IPS-18c (cell line): ENCODE measurements around the gene MROH2B.

Experiments used
- H3K4me3 ChIP-seq: 2 replicates; pipeline ENCODE4 v1.7.0; 2013; ENCODE audit warnings: low read depth, mild to moderate bottlenecking, low read length, moderate library complexity; ENCODE audit not compliant: insufficient read depth
- H3K9me3 ChIP-seq: one replicate; pipeline ENCODE4 v1.6.1; 2013; ENCODE audit warnings: mild to moderate bottlenecking, low read length, moderate library complexity; ENCODE audit not compliant: control insufficient read depth, insufficient read depth

The MROH2B gene

DNA sequence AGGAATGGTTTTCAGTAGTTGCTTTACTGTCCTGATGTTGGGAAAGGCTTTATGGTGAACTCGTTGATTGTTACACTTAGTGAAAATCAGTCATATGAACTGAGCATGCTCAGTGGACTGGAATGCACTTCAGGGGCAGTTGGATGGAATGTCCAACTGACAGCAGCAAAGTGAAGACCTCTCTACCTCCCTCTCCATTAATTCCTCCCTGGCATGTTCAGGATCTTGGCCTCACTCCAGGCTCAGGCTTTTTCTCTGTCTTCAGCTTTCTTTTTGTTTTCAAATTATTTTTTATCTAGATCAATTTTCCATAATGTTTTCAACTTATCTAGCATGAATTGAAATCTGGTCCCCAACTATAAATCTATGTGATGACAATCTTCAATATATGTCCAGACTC lies at the start of gene MROH2B:
Gene MROH2B (minus strand): TSS at position 101 of the 400 bp plus-strand sequence. CDS start 490 bp downstream, outside the sequence.
- Histone ChIP-seq H3K9me3 (no peaks in the 10 kb centered on the region), H3K4me3 (no peak within 1 kb of the TSS)

DNA sequence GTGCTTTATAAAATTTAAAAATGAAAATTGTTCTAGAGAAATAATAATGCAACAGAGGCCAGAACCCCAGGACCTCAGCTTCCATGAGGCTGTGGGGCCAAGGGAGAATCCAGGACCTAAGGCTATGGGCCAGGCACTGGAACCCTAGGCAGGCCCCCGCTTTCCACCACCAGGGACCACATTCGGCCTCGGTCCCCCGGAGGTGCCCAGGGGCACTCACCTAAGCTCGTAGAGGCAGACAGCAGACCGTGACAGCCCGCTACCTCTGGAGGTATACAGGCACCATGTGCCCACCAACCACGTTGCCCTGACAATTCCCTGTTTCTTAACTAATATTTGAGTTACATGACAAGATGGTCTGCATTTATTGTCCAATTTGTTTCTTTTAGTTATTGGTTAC lies 49.5 kb upstream of the MROH2B start:
- peaks cover 4% of the 10 kb centered on the region for H3K9me3 ChIP-seq

DNA sequence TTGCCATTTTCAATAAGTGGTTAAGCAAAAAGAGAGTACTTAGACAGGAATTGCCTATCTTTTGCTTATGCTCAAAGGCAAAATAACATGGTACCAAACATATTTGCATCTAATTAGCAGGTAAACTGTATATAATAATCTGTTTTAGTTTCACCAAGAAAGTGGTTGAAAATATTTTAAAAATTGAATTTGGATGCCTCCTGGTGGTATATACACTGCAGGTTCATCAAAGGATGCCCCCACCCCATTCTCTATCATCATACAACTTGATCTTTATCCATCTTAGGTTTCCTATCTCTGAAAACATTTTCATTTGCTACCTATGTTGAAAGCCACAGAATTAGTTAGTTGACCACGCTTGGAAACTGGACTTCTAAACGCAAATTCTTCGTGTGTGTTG lies 47.0 kb upstream of the MROH2B start:
- no peak overlapping the region for H3K4me3 ChIP-seq

More for the DNA sequence above, 49.5 kb upstream of the MROH2B start:
- no peak overlapping the region for H3K4me3 ChIP-seq

DNA sequence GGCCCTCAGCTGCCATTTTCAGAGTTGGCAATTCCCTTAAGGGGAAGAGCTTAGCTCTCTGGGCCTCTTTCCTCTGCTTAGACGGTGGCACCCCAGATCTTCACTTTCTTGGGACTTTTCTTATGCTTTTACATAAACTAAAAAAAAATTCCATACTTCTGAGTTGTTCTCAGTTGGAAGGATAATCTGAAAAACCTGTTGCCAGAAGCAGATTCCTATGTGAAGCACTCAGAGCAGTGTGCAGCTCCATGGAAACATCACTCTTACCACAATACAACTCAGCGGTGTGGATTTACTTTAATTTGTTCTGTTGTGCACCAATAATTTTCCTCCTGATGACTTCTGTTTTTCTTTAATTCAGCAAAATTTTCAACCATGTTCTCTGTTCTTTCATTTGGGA lies 44.1 kb upstream of the MROH2B start:
- Histone ChIP-seq H3K4me3 (no peak overlapping the region), H3K9me3 (no peaks in the 10 kb centered on the region)

More for the DNA sequence above, 47.0 kb upstream of the MROH2B start:
- H3K9me3 ChIP-seq = peaks cover 4% of the 10 kb centered on the region

DNA sequence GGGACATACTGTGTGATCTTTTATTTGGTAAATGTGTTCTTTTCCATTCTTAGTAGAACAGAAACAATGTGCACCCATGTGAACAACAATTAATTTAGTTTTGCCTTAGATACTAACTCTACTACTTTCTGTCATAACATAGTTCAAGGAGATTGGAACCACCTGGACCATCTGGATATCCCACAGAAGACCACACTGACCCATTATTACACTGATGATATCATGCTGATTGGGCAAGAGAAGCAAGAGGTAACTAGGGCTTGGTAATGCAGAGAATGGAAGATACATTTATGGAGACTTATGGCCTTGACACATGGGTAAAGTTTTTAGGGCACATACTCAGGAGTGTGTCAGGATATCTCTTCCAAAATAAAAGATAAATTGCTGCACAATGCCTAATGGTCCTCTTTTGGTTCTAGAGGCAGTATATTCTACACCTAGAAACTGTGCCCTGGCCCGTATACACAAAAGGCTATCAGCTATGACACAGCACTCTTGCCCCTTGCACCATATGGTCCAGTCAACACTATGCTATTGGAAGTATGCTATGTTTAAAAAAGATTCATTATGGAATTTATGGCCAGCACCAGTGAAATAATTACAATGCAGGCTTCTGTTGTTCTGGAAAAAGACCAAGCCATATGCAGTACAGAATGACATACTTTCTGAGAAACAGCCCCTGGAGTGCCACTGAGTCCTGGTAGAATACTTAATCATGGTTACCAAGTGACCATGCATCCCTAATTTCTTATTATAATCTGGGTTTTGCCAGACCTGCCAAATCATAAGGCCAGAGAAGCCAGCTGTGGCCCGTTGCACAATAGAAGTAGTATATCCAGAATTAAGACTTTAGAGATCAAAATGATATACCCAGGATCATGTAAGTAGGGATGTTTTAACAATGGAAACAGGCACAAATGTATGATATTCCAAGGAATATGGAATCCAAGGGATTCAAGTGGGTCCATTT lies 41.6 kb upstream of the MROH2B start:
- Histone ChIP-seq H3K4me3 (no peak overlapping the region), H3K9me3 (no peaks in the 10 kb centered on the region)

DNA sequence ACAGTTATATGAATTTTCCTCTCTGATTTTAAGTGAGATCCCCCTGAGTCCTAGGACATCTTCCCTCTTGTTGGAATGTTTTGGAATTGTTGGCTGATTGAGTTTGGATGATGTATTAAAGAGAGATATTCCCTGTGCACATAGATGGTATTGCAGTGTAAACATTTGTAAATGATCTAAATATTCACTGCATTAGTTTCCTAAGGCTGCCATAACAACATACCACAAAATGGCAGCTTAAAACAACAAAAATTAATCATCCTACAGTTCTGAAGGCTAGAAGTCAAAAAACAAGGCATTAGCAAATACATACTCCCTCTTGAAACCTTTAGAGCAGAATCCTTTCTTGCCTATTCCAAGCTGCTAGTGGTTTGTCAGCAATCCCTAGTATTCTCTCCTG lies 38.0 kb upstream of the MROH2B start:
- Histone ChIP-seq H3K4me3 (no peak overlapping the region), H3K9me3 (no peaks in the 10 kb centered on the region)

DNA sequence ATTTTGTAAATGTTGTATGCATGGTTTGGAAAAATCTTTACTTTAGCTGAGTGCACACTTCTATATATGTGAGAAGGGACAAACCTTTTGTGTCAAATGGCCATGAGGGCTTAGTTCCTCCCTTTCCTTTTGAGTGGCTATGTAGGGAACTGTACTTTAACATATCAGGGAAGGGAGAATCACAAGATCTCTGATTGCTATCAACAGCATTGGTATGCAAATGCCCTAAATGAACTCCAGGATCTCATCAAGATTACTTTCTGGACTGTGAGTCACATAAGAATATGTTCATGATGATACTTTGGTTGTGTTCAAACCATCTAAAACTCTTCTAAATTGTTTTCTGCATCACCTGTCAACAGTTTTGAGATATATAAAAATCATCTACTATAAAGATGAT lies 31.2 kb upstream of the MROH2B start:
- no peaks in the 10 kb centered on the region for H3K9me3 ChIP-seq

DNA sequence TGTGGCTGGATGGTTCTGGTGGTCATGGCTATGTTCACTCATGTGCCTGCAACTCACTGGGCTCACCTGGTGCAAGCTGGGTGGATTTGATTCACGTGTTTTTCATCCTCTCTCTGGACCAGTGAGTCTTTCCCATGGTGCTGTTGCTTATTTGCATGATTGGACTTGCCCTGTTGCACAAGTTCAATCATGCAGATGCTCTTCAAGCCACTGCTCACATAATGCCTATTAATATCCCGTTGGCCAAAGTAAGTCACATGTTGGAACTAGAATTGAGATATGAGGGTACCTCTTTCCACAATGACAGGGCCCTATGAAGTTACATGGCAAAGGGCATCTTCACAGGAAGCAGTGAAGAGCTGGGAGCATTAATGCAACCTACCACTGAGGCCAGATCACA lies 26.5 kb upstream of the MROH2B start:
- H3K9me3 ChIP-seq = no peaks in the 10 kb centered on the region
- H3K4me3 ChIP-seq = no peak overlapping the region

More for the DNA sequence above, 31.2 kb upstream of the MROH2B start:
- H3K4me3 ChIP-seq = no peak overlapping the region

DNA sequence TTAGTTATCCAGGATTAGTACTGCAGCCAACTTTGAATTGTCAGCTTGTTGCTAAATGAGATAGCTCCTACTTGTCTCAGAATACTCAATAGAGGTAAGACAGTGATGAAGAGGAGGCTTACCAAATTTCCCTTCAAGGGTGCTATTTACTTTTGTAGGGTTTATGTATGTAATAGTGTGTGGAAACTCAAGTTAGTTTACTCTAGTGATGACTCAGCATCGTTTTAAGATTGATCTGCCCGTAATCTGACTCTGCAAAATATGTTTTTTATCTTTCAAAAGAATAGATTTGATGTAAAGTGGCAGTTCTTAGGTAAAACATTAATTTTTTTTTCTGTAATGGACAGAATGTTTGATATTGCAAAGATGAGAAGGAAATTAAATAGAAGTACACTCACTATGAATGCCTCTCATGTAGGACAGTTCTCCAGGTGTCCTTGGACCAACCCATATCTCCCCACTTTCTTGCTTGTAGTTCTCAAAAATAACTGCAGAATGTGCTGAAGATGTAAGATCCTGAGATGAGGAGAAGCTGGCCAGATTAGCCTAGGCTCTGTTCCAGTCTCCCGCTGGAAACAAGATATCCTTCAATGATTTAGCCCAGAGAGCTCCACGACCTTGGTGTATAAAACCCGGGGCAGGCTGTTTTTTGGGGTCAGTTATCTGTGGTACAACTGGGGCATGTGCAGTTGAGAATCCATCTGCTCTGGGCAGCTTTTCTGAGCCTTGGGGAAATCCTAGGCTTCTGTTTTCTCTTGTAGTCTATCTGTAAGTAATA lies 24.4 kb upstream of the MROH2B start:
- H3K9me3 ChIP-seq = no peaks in the 10 kb centered on the region
- no peak overlapping the region for H3K4me3 ChIP-seq

DNA sequence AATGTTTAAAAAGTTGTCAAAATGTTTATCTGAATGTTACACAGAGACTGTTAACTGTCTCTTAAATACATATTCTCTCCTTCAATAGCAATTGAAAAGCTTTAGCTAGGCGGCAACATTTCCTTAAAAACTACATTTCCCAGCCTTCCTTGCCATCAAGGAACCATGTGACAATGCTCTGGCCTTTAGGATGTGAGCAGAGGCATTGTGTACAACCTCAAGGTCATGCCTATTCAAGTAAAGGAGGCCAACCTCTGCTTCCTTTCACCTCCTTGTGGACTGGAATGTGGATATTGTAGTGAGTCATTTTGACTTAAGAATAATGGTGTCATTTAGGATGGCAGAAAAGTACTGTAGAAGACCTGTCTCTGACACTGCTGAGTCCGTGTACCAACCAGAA lies 23.7 kb upstream of the MROH2B start:
- H3K4me3 ChIP-seq = no peak overlapping the region
- H3K9me3 ChIP-seq = no peaks in the 10 kb centered on the region

DNA sequence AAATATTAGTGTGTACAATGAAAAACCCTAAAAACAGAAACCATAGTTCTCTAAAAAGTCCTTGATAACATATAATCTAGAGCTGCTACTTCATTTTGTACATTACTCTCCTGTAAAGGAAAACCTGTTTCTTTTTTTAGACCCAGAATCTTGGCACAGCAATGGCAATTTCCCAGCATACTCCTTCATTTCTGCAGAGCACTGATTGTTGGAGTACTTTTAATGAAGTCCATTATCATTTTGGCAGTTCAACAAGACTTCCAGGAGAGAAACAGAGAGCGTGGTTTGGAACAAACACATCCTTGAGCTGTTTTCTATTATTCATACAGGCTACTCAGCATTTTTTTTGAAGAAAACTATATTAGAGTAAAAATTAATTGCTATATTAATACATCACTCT lies 22.7 kb upstream of the MROH2B start:
- Histone ChIP-seq H3K9me3 (no peaks in the 10 kb centered on the region), H3K4me3 (no peak overlapping the region)

DNA sequence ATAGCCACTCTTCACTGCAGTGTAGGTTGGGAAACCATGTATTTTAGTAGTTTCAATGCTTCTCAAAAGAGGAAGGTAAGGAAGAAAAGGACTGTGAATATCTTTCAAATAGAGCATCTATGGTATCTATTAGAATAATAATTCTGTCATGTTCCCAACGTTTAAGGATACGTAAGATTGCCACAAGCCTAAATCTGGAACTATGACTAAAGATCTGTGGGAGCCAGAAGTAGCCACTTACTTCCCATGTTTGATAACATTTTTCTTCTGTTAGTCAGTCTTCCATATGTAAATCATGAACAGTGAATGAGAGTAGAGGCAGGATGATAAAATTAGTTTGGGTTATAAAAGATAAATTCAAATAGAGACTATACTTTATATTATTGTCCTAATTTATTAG lies 16.3 kb upstream of the MROH2B start:
- H3K9me3 ChIP-seq = no peaks in the 10 kb centered on the region
- no peak overlapping the region for H3K4me3 ChIP-seq

DNA sequence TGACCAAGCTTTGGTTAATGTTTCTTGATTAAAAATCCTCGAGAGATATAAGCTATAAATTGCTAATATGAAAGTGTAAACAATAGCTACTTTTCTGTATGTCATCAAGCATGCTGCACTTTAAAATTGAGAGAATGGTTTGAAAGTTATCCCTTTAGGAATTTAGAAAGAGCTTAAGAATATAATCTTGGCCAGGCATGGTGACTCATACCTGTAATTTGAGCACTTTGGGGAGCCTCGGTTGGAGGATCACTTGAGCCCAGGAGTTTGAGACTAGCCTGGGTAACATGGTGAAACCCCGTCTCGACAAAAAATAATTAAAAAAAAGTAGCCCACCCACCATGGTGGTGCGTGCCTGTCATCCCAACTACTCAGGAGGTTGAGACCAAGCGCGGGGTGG lies 12.2 kb upstream of the MROH2B start:
- no peak overlapping the region for H3K4me3 ChIP-seq
- H3K9me3 ChIP-seq = no peaks in the 10 kb centered on the region

DNA sequence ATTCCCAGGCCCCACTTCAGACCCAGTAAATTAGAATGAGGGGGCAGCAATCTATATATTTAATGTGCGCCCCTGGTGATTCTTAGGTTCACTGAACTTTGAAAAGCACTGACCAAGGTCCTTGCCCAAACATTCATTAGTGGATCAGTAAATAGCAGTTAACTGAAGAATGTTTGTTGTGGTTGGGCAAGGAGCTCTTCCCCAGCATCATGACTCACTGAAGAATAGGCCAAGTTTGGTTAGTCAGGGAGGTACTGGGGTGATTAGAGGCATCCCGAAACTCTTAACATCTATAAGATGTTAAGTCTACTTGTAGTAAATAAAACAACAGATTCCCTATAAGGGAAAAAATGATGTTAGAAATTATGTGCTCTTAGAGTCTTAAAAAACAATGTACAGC lies 833 bp upstream of the MROH2B start:
- Histone ChIP-seq H3K4me3 (no peak overlapping the region), H3K9me3 (no peaks in the 10 kb centered on the region)

DNA sequence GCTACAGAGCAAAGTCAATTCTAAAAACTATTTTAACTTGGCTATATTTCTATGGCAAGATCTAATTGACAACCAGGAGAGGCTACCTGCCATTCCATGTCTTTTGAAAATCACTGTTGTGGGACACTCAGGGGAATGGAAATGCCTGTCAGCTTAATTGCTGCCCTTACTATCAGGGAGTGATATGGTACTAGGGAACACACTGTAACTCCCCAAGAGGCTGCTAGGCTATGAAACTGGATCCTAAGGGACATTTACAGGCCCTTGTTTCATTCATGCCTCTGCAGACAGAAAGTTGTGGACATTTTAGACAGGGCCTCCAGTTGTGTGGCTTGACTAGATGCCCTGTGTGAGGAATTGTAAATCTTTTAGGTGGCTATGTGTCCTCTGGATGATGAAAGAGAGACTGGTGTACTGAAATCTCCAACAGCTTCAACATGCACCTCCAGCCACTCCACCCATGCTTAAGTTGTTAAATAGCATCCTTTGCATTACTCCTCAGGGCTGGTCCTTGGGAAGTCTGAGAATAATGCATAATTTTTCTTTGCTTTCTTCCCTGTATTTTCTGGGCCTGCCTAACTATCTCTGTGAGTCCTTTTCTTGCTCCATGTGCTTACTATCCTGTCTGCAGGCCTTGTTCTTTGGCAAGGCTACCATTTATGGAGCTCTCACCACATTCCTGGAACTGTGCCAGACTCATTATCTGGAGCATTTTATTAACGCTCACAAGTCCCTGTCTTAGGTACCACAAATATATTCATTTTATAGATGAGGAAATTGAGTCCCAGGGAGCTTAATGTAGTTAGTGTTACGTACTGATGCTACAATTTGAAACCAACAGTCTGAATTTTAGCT lies 3.2 kb downstream of the MROH2B start:
- Histone ChIP-seq H3K9me3 (no peaks in the 10 kb centered on the region), H3K4me3 (no peak overlapping the region)

DNA sequence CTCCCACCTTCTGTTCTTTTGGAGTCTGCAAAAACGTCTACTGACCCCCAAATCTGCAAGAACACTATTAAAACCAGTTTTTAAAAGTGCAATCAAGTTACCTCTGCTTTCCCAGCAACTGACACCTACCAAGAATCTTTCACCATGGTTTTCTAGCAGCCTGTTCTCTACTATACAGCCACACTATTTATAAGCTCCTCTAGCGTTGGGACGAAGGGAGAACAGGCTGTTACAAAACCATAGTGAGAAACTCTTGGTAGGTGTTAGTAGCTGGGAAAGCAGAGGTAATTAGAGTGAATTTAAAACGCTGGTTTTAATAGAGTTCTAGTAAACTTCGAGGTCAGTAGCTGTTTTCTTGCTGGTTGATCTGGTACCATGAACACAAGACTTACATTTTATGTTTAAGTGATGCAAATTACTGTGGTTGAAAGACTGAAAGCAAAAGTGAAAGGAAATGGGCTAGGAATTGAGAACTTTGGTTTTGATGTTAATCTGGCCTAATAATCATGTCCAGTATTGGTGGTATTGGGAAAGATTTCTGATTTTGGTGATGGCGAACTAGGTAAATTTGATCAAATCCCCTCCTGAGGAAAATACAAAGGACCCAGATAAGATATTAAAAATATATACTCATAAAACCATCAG lies 5.3 kb downstream of the MROH2B start:
- Histone ChIP-seq H3K9me3 (no peaks in the 10 kb centered on the region), H3K4me3 (no peak overlapping the region)

DNA sequence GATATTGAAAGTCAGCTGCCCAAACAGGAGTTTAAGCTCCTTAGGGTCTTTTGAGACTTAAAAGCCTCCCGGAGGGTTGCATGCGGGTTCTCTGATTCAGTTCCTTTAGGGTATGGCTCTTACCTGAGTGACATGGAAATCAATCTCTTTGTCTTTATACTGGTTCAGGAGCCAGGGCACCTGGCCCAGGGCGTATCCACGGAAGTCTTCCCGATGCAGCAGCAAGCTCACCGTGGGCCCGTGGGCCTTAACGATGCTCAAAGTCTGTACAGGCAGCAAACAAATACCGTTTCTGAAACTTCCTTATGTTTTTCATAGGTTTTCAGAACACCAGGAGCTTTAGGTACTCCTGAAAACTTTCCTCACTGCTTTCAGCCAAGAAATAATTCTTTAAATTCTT lies 13.2 kb downstream of the MROH2B start:
- H3K4me3 ChIP-seq = no peak overlapping the region
- H3K9me3 ChIP-seq = no peaks in the 10 kb centered on the region
